ENCODE data around the gene IQSEC3. TPM values are rescaled to one million over a fixed set of nuclear protein-coding genes. Genes with fewer than 3 reads are reported as not detected.

The IQSEC3 gene
- total RNA-seq, 6 donors from 2014 or later = 2.1 to 19.0 (median 8.2) TPM

- H3K9me3 ChIP-seq = no peaks in the 10 kb centered on the region
- no peak for DNase-seq
- H3K4me3 ChIP-seq = peak overlapping the region in 3 of 4 donors; percentile 31
- no peak for ATAC-seq (ENCODE audit: low FRiP score in 2 of 2)
- TF ChIP-seq POLR2A (IDR thresholded peaks at IDR 0.05) = no peak
- no peak for TF ChIP-seq CTCF (IDR thresholded peaks at IDR 0.05)
- no peak for TF ChIP-seq POLR2AphosphoS5 (IDR thresholded peaks at IDR 0.05)
- no peak for TF ChIP-seq EP300 (IDR thresholded peaks at IDR 0.05)
- H3K27me3 ChIP-seq = peaks cover 0 to 12% (median 3%) of the 10 kb centered on the region in 4 donors
- H3K36me3 ChIP-seq = no peaks in the 10 kb centered on the region
- peaks cover 3 to 21% (median 5%) of the 10 kb centered on the region in 4 donors for H3K4me1 ChIP-seq
- no peak overlapping the region for H3K27ac ChIP-seq
- 11 to 14% methylated on average over 14 of the region's 14 CpGs for WGBS, 2 donors
These were observed 73.0 kb downstream of the IQSEC3 start for GRCh38 chr12:139585-139984.

GRCh38 chr12:140162-140561 is 73.6 kb downstream of the IQSEC3 start:
- DNase-seq (no peak), ATAC-seq (ENCODE audit: low FRiP score in 2 of 2) (no peak)
- 66 to 79% methylated on average over 5 of the region's 5 CpGs for WGBS, 2 donors

GRCh38 chr12:143964-144649 is 77.5 kb downstream of the IQSEC3 start:
- no peak overlapping the region for H3K27ac ChIP-seq
- DNase-seq (no peak), ATAC-seq (ENCODE audit: low FRiP score in 2 of 2) (peak in 1 of 2 donors; percentile 30)
- H3K4me1 ChIP-seq = peaks cover 2 to 13% (median 3%) of the 10 kb centered on the region in 4 donors
- H3K36me3 ChIP-seq = no peaks in the 10 kb centered on the region
- H3K27me3 ChIP-seq = peaks cover 0 to 2% (median under 1%) of the 10 kb centered on the region in 4 donors
- no peak overlapping the region for H3K4me3 ChIP-seq
- no peaks in the 10 kb centered on the region for H3K9me3 ChIP-seq
- TF ChIP-seq CTCF (IDR thresholded peaks at IDR 0.05) = no peak
- TF ChIP-seq EP300 (IDR thresholded peaks at IDR 0.05) = no peak
- no peak for TF ChIP-seq POLR2AphosphoS5 (IDR thresholded peaks at IDR 0.05)
- no peak for TF ChIP-seq POLR2A (IDR thresholded peaks at IDR 0.05)
- 67 to 81% methylated on average over 18 to 19 of the region's 19 CpGs for WGBS, 2 donors

More at GRCh38 chr12:140162-140561, 73.6 kb downstream of the IQSEC3 start:
- Histone ChIP-seq H3K4me3 (peak overlapping the region in 2 of 4 donors; percentile 31), H3K36me3 (no peaks in the 10 kb centered on the region), H3K4me1 (peaks cover 3 to 22% (median 5%) of the 10 kb centered on the region in 4 donors), H3K9me3 (no peaks in the 10 kb centered on the region), H3K27ac (no peak overlapping the region), H3K27me3 (peaks cover 0 to 12% (median 3%) of the 10 kb centered on the region in 4 donors)
- TF ChIP-seq EP300 (IDR thresholded peaks at IDR 0.05) = no peak
- no peak for TF ChIP-seq POLR2A (IDR thresholded peaks at IDR 0.05)
- TF ChIP-seq POLR2AphosphoS5 (IDR thresholded peaks at IDR 0.05) = no peak

GRCh38 chr12:144650-145284 is 78.2 kb downstream of the IQSEC3 start:
- WGBS, 2 donors = 66 to 77% methylated on average over 5 of the region's 5 CpGs

More at GRCh38 chr12:144650-145284, 78.2 kb downstream of the IQSEC3 start:
- Histone ChIP-seq H3K36me3 (no peaks in the 10 kb centered on the region), H3K4me1 (peaks cover 0 to 7% (median 0%) of the 10 kb centered on the region in 4 donors), H3K4me3 (no peak overlapping the region), H3K27ac (no peak overlapping the region), H3K27me3 (no peaks in the 10 kb centered on the region), H3K9me3 (no peaks in the 10 kb centered on the region)
- TF ChIP-seq CTCF (IDR thresholded peaks at IDR 0.05) (no peak), EP300 (IDR thresholded peaks at IDR 0.05) (no peak), POLR2AphosphoS5 (IDR thresholded peaks at IDR 0.05) (no peak), POLR2A (IDR thresholded peaks at IDR 0.05) (no peak)
- no peak for DNase-seq
- ATAC-seq (ENCODE audit: low FRiP score in 2 of 2) = no peak

All from upper lobe of left lung (tissue), 6 donors.